HL-60 (cell line): ENCODE data around the gene ARID1B.

Source experiments
- DNase-seq, 2 experiments: peaks; one replicate each; pipeline ENCODE4 v3.0.0-alpha.2; 2010 to 2020; ENCODE audit warnings: low read depth in 1 of 2, low spot score in 1 of 2
- H3K27ac ChIP-seq: fragments of 250-450 bp; sonication (Bioruptor Pico); replicated peaks from 2 replicates; pipeline ENCODE4 v1.5.1; 2020; ENCODE audit warnings: mild to moderate bottlenecking, moderate library complexity
- H3K27me3 ChIP-seq: fragments of 250-450 bp; sonication (Bioruptor Pico); 2 replicates; pipeline ENCODE4 v1.5.1; 2021; ENCODE audit warnings: mild to moderate bottlenecking, moderate library complexity; ENCODE audit not compliant: insufficient read depth, poor library complexity, severe bottlenecking
- H3K4me3 ChIP-seq: replicated peaks from 2 replicates; pipeline ENCODE4 v1.5.1; 2011; ENCODE audit warnings: mild to moderate bottlenecking, control low read depth, low read length; ENCODE audit not compliant: insufficient read depth
- CTCF ChIP-seq: IDR thresholded peaks from one replicate; pipeline ENCODE4 v1.5.1; 2011; ENCODE audit warnings: low read length, control low read depth, inconsistent platforms; ENCODE audit not compliant: insufficient read depth
- GABPA ChIP-seq: IDR thresholded peaks from 2 replicates; pipeline ENCODE4 v1.6.1; 2012; ENCODE audit warnings: low read depth
- POLR2AphosphoS5 ChIP-seq: IDR thresholded peaks from 2 replicates; pipeline ENCODE4 v1.6.1; 2012; ENCODE audit warnings: low read depth
- REST ChIP-seq: IDR thresholded peaks from 2 replicates; pipeline ENCODE4 v1.6.1; 2012; ENCODE audit warnings: low read depth; ENCODE audit not compliant: insufficient replicate concordance
- SPI1 ChIP-seq: IDR thresholded peaks from 2 replicates; pipeline ENCODE4 v1.6.1; 2012; ENCODE audit warnings: low read depth, mild to moderate bottlenecking, borderline replicate concordance

The ARID1B gene

GRCh38 chr6:157117431-157118095 is 340.4 kb downstream of the ARID1B start:
- no peak for DNase-seq
- H3K27me3 ChIP-seq = no peaks in the 10 kb centered on the region
- H3K27ac ChIP-seq = no peak overlapping the region
- TF ChIP-seq CTCF (no peak), GABPA (no peak), POLR2AphosphoS5 (no peak), REST (no peak), SPI1 (no peak)
- no peak overlapping the region for H3K4me3 ChIP-seq

DNA sequence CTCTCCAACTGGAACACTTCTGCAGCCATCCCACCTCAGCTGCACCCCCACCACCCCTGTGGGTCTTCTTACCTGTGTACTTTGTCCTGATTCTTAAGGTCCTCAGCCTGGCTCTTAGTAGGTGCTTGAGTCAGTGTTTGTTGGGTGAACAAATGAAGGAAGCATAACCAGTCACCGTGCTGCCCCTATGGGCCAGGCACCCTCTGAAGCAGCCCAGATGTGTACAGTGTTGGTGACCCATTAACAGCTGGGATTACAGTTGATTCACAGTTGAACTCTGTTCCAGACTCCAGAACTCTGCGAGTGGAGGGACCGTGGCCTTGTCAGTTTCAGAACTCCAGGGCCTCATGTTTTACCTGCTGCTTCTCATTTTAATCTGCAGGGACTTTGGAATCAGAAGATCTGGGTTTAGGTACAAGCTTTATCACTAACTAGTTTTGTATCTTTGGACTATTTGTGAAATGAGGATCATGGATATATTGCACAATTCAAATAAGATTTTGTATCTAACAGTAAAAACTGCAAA is 342.4 kb downstream of the ARID1B start:
- TF ChIP-seq SPI1 = no peak
- TF ChIP-seq POLR2AphosphoS5 = no peak
- no peak for TF ChIP-seq CTCF
- TF ChIP-seq GABPA = no peak
- TF ChIP-seq REST = no peak
- no peak for DNase-seq
- Histone ChIP-seq H3K27me3 (no peaks in the 10 kb centered on the region), H3K27ac (no peak overlapping the region), H3K4me3 (no peak overlapping the region)

- Histone ChIP-seq H3K27me3 (no peaks in the 10 kb centered on the region), H3K27ac (no peak overlapping the region), H3K4me3 (no peak overlapping the region)
- TF ChIP-seq SPI1 (no peak), POLR2AphosphoS5 (no peak), GABPA (no peak), REST (no peak)
- no peak for DNase-seq
Observed at GRCh38 chr6:157120534-157121232, 343.5 kb downstream of the ARID1B start.
